Mesenchymal stem cell (in vitro differentiated cells and primary cell): Measurements from ENCODE around the gene TEAD1.

Experiments used
- DNase-seq: peaks from one replicate; pipeline ENCODE4 v3.0.0-alpha.2; 2013
- H2AFZ ChIP-seq: one replicate; pipeline ENCODE4 v1.6.1; 2013; ENCODE audit warnings: low read depth, mild to moderate bottlenecking, control low read depth, inconsistent platforms, low read length, moderate library complexity
- H2AK5ac ChIP-seq: 2 replicates; pipeline ENCODE4 v1.6.1; 2013; ENCODE audit warnings: low read length, moderate library complexity, mild to moderate bottlenecking, inconsistent platforms; ENCODE audit not compliant: severe bottlenecking
- H2BK120ac ChIP-seq: one replicate; pipeline ENCODE4 v1.6.1; 2013; ENCODE audit warnings: low read depth, mild to moderate bottlenecking, inconsistent platforms, low read length, moderate library complexity
- H2BK12ac ChIP-seq, 2 experiments: one replicate each; pipeline ENCODE4 v1.6.1; 2013; ENCODE audit warnings: inconsistent platforms in 2 of 2, low read length in 2 of 2, mild to moderate bottlenecking in 2 of 2, moderate library complexity in 2 of 2, control low read depth in 1 of 2
- H2BK15ac ChIP-seq: one replicate; pipeline ENCODE4 v1.6.1; 2013; ENCODE audit warnings: mild to moderate bottlenecking, low read depth, inconsistent platforms; ENCODE audit not compliant: poor library complexity, severe bottlenecking
- H2BK5ac ChIP-seq: 2 replicates; pipeline ENCODE4 v1.6.1; 2013; ENCODE audit warnings: low read depth, mild to moderate bottlenecking, low read length, control low read depth, inconsistent platforms; ENCODE audit not compliant: poor library complexity, severe bottlenecking
- H3K14ac ChIP-seq, 2 experiments: one replicate each; pipeline ENCODE4 v1.6.1; 2013; ENCODE audit warnings: inconsistent platforms in 2 of 2, low read length in 2 of 2, control low read depth in 1 of 2, mild to moderate bottlenecking in 1 of 2, moderate library complexity in 1 of 2
- H3K18ac ChIP-seq, 2 experiments: one replicate each; pipeline ENCODE4 v1.6.1; 2013; ENCODE audit warnings: inconsistent platforms in 2 of 2, low read length in 2 of 2, control low read depth in 1 of 2, low read depth in 1 of 2, mild to moderate bottlenecking in 1 of 2
- H3K23ac ChIP-seq, 2 experiments: one replicate each; pipeline ENCODE4 v1.6.1; 2013; ENCODE audit warnings: inconsistent platforms in 2 of 2, low read length in 2 of 2, mild to moderate bottlenecking in 2 of 2, moderate library complexity in 2 of 2, control low read depth in 1 of 2
- H3K27ac ChIP-seq: 2 replicates; pipeline ENCODE4 v1.5.1; 2013; ENCODE audit warnings: mild to moderate bottlenecking, moderate library complexity, low read length, control low read depth, inconsistent platforms; ENCODE audit not compliant: poor library complexity, severe bottlenecking
- H3K27me3 ChIP-seq, 2 experiments: 2 replicates each; pipeline versions ENCODE4 v1.6.1 to v1.7.0; 2013; ENCODE audit warnings: low read length in 2 of 2, mild to moderate bottlenecking in 2 of 2, moderate library complexity in 2 of 2, control low read depth in 1 of 2, inconsistent platforms in 1 of 2; ENCODE audit not compliant: control insufficient read depth in 1 of 2, insufficient read depth in 1 of 2
- H3K36me3 ChIP-seq, 2 experiments: 2 replicates each; pipeline versions ENCODE4 v1.6.1 to v1.7.0; 2013; ENCODE audit warnings: low read length in 2 of 2, control low read depth in 1 of 2, inconsistent platforms in 1 of 2, low read depth in 1 of 2, mild to moderate bottlenecking in 1 of 2; ENCODE audit not compliant: insufficient read depth in 2 of 2, control insufficient read depth in 1 of 2
- H3K4ac ChIP-seq, 2 experiments: one replicate each; pipeline ENCODE4 v1.6.1; 2013; ENCODE audit warnings: inconsistent platforms in 2 of 2, low read length in 2 of 2, mild to moderate bottlenecking in 2 of 2, moderate library complexity in 2 of 2, control low read depth in 1 of 2, low read depth in 1 of 2
- H3K4me1 ChIP-seq: 2 replicates; pipeline ENCODE4 v1.6.1; 2013; ENCODE audit warnings: low read depth, low read length, control low read depth; ENCODE audit not compliant: control insufficient read depth, insufficient read depth
- H3K4me2 ChIP-seq: 2 replicates; pipeline ENCODE4 v1.6.1; 2013; ENCODE audit warnings: low read length, mild to moderate bottlenecking, inconsistent platforms; ENCODE audit not compliant: poor library complexity, severe bottlenecking
- H3K4me3 ChIP-seq, 2 experiments: 2 replicates each; pipeline versions ENCODE4 v1.5.1 to v1.7.0; 2013; ENCODE audit warnings: low read length in 2 of 2, mild to moderate bottlenecking in 2 of 2, control low read depth in 1 of 2, low read depth in 1 of 2; ENCODE audit not compliant: insufficient read depth in 1 of 2
- H3K79me1 ChIP-seq: replicated peaks from 2 replicates; pipeline ENCODE4 v1.6.1; 2013; ENCODE audit warnings: mild to moderate bottlenecking, control low read depth, low read length, inconsistent platforms; ENCODE audit not compliant: poor library complexity, severe bottlenecking
- H3K9ac ChIP-seq: 2 replicates; pipeline ENCODE4 v1.7.0; 2013; ENCODE audit warnings: mild to moderate bottlenecking, low read length, moderate library complexity
- H3K9me3 ChIP-seq: 2 replicates; pipeline ENCODE4 v1.7.0; 2013; ENCODE audit warnings: mild to moderate bottlenecking, low read length; ENCODE audit not compliant: control insufficient read depth
- H4K8ac ChIP-seq: one replicate; pipeline ENCODE4 v1.6.1; 2013; ENCODE audit warnings: inconsistent platforms, mild to moderate bottlenecking, low read length, moderate library complexity
- H4K91ac ChIP-seq: one replicate; pipeline ENCODE4 v1.6.1; 2013; ENCODE audit warnings: mild to moderate bottlenecking, low read length, inconsistent platforms
- WGBS: methylation state at CpG from one replicate; pipeline ENCODE4 v1.1.7; 2013; ENCODE audit warnings: mixed read lengths; 5-methylcytosine and 5-hydroxymethylcytosine counted together

Gene TEAD1

DNA sequence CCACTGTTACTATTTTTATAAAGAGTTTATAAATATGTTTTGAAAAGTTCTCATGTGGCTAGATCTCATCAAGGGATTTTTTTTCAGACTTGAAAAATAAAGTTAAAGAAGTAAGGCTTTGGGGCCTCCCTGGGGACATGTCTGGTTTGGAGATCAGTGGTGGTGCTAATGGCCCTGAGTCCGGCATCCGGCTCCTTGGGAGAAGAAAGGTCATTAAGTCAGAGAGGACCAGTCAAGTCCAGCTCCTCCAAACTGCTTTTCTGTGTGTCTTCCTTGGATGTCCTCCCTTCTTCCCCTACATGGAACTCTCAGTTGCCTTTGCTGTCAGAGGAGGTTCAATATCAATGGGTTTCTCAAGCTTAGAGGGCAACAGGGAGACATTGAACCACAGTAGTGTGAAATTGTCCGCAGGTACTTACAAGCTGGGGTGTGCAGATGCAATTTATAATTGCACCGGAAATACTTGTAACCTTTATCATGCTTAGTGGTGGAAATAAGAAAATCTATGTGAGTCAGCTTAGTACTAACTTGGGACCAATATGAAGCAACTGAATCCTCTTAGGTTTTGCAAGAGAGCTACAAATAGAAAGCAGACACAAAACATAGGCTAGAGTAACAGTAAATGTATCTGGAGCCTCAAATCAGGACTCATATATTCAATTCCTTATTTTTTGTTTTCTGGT is 144.3 kb downstream of the TEAD1 start:
- H2AK5ac ChIP-seq = no peak overlapping the region
- H3K4me1 ChIP-seq = peaks cover 17% of the 10 kb centered on the region
- no peak overlapping the region for H4K91ac ChIP-seq
- H3K27ac ChIP-seq = no peak overlapping the region
- 59% methylated on average over 4 of the region's 4 CpGs for WGBS
- no peak overlapping the region for H3K14ac ChIP-seq
- H3K9me3 ChIP-seq = no peaks in the 10 kb centered on the region
- H4K8ac ChIP-seq = no peak overlapping the region
- peak overlapping the region; percentile 42 for H2BK120ac ChIP-seq
- H3K18ac ChIP-seq = peak overlapping the region in 1 of 2 experiments; percentile 67
- H3K4ac ChIP-seq = peak overlapping the region; percentile 15 to 40
- H3K4me3 ChIP-seq = peak overlapping the region in 1 of 2 experiments; percentile 30
- H3K23ac ChIP-seq = no peak overlapping the region
- peak overlapping the region; percentile 53 for H3K9ac ChIP-seq
- peaks cover 3 to 9% of the 10 kb centered on the region in 2 experiments for H3K36me3 ChIP-seq
- H3K27me3 ChIP-seq = no peaks in the 10 kb centered on the region
- H3K79me1 ChIP-seq = peaks cover 22% of the 10 kb centered on the region
- H2BK12ac ChIP-seq = no peak overlapping the region
- H2BK5ac ChIP-seq = no peak overlapping the region
- H2AFZ ChIP-seq = no peak overlapping the region
- DNase-seq = peak; percentile 93
- H3K4me2 ChIP-seq = no peak overlapping the region
- peak overlapping the region; percentile 26 for H2BK15ac ChIP-seq

DNA sequence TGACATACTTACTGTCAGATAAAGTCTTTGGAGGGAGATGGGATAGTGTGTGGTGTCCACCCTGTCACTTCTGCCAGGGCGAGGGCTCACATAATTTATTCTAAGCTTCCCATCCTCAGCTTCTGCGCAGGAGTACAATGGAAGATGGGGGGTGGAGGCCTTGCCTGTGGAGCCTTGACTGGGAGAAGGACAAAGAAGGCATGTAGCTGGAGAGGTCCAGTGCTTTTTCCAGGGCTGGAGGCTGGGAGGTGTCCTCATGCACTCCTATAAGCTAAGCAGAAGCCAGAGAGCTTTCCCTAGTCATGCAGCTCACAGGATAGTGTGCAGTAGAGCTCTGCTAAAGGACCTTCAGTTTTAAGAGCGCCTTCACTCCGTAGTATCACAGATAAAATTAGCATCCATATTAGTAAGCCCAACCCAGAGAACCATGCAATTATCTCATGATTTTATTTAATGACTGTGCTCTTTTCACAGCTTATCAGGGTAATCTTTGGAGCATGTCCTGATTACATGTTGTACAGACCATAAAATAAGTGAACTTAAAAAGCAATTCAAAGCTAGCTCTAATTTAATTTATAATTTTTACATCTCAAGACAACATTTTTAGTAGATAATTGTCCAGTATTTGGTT is 148.3 kb downstream of the TEAD1 start:
- no peak overlapping the region for H4K91ac ChIP-seq
- no peak overlapping the region for H3K27ac ChIP-seq
- H3K14ac ChIP-seq = no peak overlapping the region
- peak overlapping the region; percentile 37 for H2BK15ac ChIP-seq
- H3K4me1 ChIP-seq = no peaks in the 10 kb centered on the region
- no peak overlapping the region for H3K4me3 ChIP-seq
- H3K27me3 ChIP-seq = no peaks in the 10 kb centered on the region
- H3K23ac ChIP-seq = no peak overlapping the region
- H2BK120ac ChIP-seq = no peak overlapping the region
- no peak overlapping the region for H4K8ac ChIP-seq
- DNase-seq = no peak
- no peaks in the 10 kb centered on the region for H3K9me3 ChIP-seq
- 90% methylated on average over 1 of the region's 4 CpGs for WGBS
- peaks cover 3% of the 10 kb centered on the region in 2 experiments for H3K36me3 ChIP-seq
- H2BK12ac ChIP-seq = peak overlapping the region in 1 of 2 experiments; percentile 83
- H2AFZ ChIP-seq = no peak overlapping the region
- no peak overlapping the region for H3K4me2 ChIP-seq
- H3K18ac ChIP-seq = no peak overlapping the region
- peaks cover 18% of the 10 kb centered on the region for H3K79me1 ChIP-seq
- no peak overlapping the region for H3K4ac ChIP-seq
- no peak overlapping the region for H2AK5ac ChIP-seq
- H3K9ac ChIP-seq = no peak overlapping the region
- no peak overlapping the region for H2BK5ac ChIP-seq

DNA sequence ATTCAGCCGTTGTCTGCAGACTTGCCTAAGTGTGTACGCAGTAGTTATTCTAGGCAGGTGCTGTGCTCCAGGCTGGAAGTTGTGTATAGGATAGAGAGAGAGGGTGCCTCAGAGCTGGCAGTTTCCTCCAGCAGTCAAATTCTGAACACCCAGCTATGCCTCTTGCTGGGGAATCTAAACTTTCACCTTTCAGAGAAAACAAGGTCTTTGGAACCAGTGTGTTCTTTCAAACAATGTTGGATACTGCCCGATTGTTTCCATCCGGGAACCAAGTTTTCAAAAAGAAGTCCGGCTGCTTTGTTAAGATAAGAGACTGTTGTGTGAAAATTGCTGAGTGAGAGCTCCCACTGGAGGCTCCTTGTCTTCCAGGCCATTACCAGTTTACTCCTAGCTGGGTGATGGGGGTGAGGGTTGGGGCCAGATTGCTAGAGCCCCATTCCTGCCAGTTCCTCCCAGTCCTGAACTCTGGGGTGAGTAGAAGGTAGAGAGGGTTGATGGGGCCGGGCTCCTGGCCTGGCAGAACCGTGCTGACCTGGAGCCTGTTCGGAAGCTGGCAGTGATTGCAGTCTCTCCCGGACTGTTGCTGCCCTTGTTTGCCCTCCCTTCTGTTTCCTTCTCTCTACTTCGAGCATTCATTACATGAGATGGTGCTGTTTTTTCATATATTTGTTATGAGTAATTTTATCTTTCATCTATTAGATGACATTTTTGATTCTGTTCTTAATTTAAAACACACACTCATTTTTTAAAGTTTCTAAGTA is 150.2 kb downstream of the TEAD1 start:
- no peak overlapping the region for H2BK5ac ChIP-seq
- no peak overlapping the region for H3K14ac ChIP-seq
- H3K23ac ChIP-seq = no peak overlapping the region
- peaks cover 3% of the 10 kb centered on the region in 2 experiments for H3K36me3 ChIP-seq
- H3K4me3 ChIP-seq = no peak overlapping the region
- H2BK12ac ChIP-seq = peak overlapping the region in 1 of 2 experiments; percentile 29
- DNase-seq = no peak
- no peak overlapping the region for H4K91ac ChIP-seq
- H3K18ac ChIP-seq = no peak overlapping the region
- no peak overlapping the region for H3K4me2 ChIP-seq
- H2AK5ac ChIP-seq = no peak overlapping the region
- H2AFZ ChIP-seq = no peak overlapping the region
- H2BK120ac ChIP-seq = no peak overlapping the region
- no peaks in the 10 kb centered on the region for H3K27me3 ChIP-seq
- H3K27ac ChIP-seq = no peak overlapping the region
- H4K8ac ChIP-seq = peak overlapping the region; percentile 7
- peaks cover 3% of the 10 kb centered on the region for H3K4me1 ChIP-seq
- H3K4ac ChIP-seq = peak overlapping the region in 1 of 2 experiments; percentile 11
- H3K9me3 ChIP-seq = no peaks in the 10 kb centered on the region
- H2BK15ac ChIP-seq = peak overlapping the region; percentile 36
- H3K79me1 ChIP-seq = peaks cover 16% of the 10 kb centered on the region
- H3K9ac ChIP-seq = no peak overlapping the region
- WGBS = 92% methylated on average over 8 of the region's 10 CpGs

DNA sequence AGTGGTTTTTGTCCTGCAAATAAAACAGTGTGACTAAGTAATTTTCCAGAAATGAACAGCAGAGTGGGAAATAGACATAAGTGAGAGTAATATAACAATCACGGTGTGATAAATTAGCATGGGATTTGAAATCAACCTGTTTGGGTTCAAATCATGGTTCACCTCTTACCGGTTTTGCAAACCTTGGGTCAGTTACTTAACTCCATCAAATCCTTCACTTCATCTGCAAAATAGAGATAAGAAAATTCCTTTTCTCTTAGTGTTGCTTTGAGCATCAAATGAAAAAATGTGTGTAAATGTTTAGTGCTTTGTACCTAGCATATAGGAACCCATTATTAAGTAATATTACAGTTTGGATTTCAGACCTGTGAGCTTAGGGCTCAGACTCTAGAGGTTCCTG is 152.2 kb downstream of the TEAD1 start:
- no peak overlapping the region for H2BK15ac ChIP-seq
- H3K27ac ChIP-seq = no peak overlapping the region
- H3K9ac ChIP-seq = no peak overlapping the region
- DNase-seq = no peak
- no peak overlapping the region for H3K4ac ChIP-seq
- peaks cover 23% of the 10 kb centered on the region for H3K79me1 ChIP-seq
- no peak overlapping the region for H2AFZ ChIP-seq
- no peak overlapping the region for H2BK12ac ChIP-seq
- peaks cover 3% of the 10 kb centered on the region in 2 experiments for H3K36me3 ChIP-seq
- no peak overlapping the region for H2BK120ac ChIP-seq
- no peak overlapping the region for H3K18ac ChIP-seq
- no peak overlapping the region for H4K8ac ChIP-seq
- 90% methylated on average over 2 of the region's 2 CpGs for WGBS
- H4K91ac ChIP-seq = no peak overlapping the region
- H3K23ac ChIP-seq = no peak overlapping the region
- peaks cover 5% of the 10 kb centered on the region for H3K4me1 ChIP-seq
- H3K9me3 ChIP-seq = no peaks in the 10 kb centered on the region
- H3K27me3 ChIP-seq = no peaks in the 10 kb centered on the region
- H3K4me3 ChIP-seq = no peak overlapping the region
- no peak overlapping the region for H2BK5ac ChIP-seq
- no peak overlapping the region for H2AK5ac ChIP-seq
- no peak overlapping the region for H3K4me2 ChIP-seq
- no peak overlapping the region for H3K14ac ChIP-seq
